DMS 273 (cell line): ENCODE data around the gene ZNF335.
"Not testable (repeated sequence)": the region's sequence is repeated elsewhere in the genome, so short reads cannot be mapped to it uniquely, and the experiment has no call there.

Experiments
- DNase-seq: peaks from one replicate; lab custom pipeline; 2025; ENCODE audit not compliant: unreplicated experiment; lab: John Stamatoyannopoulos, UW

ZNF335 gene

DNA sequence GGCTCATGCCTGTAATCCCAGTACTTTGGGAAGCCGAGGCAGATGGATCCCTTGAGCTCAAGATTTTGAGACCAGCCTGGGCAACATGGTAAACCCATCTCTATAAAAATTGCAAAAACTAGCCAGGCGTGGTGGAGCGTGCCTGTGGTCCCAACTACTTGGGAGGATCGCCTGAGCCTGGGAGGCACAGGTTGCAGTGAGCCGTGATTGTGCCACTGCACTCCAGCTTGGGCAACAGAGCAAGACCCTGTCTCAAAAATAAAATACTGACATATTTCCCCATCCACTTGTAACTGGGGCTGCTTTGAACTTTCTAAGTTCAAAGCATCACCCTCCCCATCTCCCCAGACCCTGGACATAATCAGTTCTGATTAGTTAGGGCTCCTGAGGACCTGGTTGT lies 29.5 kb upstream of the ZNF335 start:
- DNase-seq = no peak

DNA sequence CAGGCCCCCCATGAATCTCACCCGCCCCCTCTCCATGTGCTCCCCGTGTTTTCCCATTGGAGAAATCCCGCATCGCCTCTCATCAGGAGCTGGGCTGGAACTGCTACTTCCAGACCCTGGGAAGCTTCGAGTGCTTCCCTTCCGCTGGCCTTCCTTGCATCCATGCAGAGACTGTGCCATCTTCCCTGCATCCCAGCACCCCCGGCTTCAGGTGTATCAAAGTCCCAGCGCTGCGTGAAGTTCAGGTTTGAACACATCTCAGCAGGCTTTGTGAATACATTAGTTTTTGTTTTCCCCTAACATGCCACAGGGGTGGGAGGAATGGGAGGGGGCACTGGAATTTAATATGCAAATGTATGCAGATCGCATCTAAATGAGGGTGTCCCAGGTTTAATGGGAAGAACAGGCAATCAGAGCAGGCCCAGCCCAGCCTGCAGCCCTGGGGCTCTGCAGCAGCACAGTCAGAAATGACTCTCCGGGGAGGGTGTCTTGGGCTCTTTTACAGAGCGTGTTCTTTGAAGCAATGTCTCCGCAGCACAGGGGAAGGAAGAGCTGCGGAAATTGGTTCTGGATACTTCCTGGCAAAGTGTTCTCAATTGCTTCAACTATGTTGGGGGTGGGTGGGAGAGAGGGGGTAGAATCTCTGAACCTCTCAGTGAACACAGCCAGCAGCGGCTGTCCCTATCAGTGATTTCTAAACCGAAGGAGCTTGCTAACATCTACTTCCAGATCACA lies 28.4 kb upstream of the ZNF335 start:
- no peak for DNase-seq

DNA sequence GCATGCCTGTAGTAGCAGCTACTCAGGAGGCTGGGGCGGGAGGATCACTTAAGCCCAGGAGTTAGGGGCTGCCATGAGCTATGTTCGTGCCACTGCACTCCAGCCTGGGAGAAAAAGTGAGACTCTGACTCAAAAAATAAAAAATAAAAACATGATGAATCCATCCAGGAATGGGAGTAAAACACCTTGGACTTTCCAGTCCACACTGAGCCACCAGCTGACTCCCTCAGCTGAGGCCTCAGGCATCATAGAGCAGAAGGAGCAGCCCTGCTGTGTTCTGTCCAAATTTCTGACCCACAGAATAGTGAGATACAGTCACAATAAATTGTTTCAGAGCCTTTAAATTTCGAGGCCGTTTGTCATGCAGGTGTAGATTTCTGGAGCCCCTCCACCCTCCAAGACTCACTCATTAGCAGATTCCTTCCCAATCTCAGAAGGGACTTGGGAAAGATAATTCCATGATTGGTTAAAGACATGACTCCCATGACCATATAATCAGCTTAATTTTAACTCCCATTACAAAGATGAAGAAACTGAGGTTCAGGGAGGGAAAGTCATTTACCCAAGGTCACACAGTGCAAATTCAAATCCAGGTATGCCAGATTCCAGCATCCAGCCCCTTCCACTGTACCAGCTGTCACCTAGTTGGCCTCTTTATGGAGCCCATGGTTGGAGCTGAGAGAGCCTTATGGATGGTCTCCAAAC lies 27.7 kb upstream of the ZNF335 start:
- no peak for DNase-seq

DNA sequence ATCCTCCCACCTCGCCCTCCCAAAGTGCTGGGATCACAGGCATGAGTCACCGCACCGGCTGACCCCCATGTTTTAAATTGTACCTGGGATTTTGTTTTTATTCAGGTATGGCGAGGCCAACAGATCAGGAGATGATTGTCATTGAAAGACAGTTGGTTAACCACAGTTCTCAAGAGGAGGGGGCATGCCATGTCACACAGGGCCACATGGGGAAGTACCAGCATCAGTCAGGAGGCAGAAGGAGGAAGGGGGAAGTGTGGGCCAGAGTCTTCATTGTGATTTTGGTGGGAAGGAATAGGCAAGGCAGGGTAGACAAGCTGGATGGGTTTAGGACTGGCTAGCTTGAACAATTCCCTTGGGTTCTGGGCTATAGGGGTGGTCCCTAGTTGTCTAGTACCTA lies 26.8 kb upstream of the ZNF335 start:
- DNase-seq = no peak

DNA sequence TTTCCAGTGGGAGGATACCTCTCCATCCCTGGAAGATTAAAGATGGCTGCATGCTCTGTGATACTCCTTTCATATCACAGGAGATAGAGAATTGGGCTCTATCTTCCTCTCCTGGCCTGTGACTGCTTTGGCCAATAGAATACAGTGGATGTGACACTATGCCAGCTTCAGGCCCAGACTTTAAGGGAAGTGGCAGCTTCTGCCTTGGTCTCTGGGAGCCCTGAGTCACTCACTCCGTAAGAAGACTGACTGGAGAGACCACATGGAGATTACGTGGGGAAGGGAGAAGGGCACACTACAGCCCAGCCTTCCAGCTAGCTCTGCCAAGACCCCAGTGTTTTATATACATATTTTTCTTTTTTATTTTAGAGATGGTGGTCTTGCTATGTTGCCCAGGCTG lies 26.3 kb upstream of the ZNF335 start:
- DNase-seq = no peak

DNA sequence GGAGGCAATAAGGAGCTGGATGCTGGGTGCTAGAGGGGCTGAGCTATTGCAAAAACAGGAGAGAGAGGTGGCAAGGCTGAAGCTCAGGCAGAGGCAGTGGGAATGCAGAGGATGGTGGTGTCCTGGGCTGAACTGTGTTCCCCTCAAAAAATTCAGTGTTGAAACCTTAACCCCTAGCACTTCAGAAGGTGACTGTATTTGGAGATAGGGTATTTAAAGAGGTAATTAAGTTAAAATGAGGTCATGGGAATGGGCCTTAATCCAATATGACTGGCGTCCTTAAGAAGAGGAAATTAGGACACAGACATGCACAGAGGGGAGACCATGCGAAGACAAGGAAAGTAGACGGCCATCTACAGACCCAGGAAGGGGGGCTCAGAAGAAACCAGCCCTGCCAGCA lies 25.2 kb upstream of the ZNF335 start:
- DNase-seq = no peak

DNA sequence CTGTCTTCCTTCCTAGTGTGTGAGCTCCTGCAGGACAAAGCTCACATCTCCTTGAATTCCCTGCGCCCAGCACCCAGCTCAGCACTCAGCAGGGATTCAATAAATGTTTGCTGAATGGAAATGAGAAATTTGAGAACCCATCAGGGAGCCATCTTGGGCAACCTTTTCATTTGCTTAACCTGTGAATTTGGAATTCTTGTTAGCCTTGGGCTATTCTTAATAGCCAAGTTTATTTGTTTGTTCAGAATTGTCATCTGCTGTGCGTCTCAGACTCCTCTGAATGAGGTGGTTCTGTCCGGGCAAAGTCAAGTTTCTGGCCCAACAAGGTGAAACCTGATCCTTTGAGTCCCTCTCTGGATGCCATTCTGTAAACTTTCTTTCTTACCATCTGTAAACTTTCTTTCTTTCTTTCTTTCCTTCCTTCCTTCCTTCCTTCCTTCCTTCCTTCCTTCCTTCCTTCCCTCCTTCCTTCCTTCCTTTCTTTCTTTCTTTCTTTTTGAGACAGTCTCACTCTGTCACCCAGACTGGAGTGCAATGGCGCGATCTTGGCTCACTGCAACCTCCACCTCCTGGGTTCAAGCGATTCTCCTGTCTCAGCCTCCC lies 23.6 kb upstream of the ZNF335 start:
- DNase-seq = not testable (repeated sequence)

DNA sequence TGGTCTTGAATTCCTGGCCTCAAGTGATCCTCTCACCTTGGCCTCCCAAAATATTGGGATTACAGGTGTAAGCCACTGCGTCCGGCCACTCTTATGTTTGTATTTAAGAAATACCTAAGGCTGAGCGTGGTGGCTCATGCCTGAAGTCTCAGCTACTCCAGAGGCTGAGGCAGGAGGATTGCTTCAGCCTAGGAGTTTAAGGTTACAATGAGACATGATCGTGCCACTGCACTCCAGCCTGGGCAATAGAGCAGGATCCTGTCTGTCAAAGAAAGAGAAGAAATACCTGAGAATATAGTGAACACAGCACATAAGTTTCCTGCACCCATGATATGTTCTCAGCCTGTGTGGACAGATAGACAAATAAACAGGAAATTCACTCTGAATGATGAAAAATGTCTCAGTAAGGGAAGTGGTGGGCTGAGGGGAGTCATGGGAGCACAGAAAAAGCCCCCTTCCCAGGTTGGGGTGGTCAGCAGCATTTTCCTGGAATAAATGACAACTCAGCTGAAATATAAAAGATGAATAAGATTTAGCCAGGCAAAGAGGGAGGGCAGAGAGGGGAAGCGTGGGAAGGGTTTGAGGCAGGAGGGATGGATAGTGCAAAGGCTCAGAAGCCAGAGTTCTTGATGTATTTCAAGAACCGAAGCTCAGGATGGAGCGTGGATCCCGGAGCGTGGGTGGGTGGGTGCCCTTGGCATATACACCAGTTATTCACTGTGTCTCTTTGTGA lies 22.9 kb upstream of the ZNF335 start:
- no peak for DNase-seq

DNA sequence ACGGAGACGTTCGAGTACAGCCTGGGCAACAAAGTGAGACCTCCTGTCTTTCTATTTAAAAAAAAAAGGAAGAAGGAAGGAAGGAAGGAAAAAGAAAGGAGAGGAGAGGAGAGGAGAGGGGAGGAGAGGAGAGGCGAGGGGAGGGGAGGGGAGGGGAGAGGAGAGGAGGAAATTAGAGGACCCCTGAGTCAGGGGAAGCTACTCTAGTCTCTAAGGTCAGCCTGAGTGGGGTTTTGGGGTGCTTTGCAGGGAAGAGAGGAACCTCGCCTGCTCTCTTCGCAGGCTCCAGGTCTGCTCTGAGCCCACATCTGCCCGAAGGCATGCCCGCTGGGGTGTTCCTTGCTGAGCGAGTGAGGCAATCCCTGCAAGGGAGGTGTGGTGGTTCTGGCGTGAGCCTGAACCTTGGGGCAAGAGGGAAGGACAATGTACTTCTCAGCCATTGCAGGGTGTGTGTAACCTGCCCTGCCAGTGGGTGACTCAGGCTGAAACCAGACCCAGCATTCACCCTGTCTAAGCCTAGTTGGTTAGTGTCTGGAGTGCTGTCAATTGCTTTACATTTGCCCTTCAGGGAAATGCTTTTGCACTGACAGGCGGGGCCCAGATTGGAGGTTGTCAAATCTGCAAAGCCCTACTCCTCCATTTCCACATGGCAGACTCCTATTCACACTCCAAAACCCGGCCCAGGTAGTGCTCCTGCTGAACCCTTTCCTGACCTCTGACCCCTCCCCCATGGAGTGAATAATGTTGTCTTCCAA lies 21.4 kb upstream of the ZNF335 start:
- DNase-seq = peak; percentile 34

DNA sequence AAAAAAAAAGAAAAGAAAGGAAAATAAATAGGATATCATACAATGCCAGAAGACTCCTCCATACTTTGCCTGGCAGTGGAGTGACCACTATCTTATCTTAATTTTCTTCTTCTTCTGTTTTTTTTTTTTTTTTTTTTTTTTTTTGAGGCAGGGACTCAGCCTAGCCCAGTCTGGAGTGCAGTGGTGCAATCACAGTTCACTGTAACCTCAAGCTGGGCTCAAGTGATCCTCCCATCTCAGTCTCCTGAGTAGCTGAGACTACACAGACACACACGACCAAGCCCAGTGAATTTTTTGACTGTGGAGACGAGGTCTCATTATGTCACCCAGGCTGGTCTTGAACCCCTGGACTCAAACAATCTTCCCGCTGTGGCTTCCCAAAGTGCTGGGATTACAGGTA lies 19.6 kb upstream of the ZNF335 start:
- DNase-seq = no peak

DNA sequence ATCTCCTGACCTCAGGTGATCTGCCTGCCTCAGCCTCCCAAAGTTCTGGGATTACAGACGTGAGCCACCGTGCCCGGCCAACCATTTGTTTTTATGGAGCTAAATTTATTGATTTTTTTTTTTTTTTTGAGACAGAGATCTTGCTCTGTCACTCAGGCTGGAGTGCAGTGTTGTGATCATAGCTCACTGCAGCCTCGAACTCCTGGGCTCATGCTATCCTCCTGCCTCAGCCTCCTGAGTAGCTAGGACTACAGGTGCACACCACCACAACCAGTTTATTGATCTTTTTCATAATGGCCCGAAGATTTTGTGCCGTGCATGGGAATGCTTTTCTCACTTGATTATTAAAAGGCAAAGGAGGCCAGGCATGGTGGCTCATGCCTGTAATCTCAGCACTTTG lies 16.8 kb upstream of the ZNF335 start:
- DNase-seq = not testable (repeated sequence)

DNA sequence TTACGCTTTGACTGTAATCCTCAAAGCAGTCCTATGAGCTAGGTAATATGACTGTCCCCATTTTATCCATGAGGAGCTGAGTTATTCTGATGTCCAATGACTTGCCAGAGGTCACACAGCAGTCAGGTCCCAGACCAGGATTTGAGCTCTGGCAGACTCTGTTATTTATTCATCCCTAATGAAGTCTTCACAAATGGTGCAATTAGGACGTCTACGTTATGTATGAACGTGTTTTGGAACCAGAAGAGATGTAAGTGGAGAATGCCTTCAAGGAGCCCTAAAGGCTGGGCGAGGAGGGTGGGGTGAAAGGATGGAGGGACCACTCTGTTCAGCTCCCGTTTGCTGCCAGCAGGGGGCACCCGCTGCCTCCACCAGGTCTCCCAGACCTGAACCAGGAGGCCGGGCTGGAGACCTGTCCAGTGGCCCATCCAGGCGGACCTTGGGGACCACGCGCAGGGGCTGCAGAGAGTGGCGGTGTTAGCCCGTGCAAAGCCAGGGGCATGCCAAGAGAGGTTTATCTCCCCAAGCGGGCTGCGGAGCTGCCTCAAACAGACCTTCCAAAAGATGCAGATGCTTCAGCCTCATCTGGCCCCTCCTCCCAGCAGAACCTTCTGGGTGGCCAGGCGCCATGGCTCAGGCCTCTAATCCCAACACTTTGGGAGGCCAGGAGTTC lies 15.2 kb upstream of the ZNF335 start:
- DNase-seq = peak; percentile 85

DNA sequence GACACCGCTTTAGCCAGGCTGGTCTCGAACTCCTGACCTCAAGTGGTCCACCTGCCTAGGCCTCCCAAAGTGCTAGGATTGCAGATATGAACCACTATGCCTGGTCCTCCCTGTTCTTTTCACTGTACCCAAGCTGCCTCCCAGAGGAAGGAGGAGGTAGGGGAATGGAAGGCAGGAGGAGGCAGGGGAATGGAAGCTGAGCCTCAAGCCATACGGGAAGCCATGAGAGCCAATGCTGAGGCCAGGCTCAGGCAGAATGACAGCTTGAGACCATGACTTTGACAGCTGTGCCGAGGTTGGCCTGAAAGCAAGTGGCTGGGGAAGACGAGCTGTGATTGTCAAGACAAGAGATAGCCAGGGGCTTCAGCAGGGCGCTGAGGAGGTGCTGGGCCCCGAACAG lies 13.6 kb upstream of the ZNF335 start:
- DNase-seq = peak; percentile 79

DNA sequence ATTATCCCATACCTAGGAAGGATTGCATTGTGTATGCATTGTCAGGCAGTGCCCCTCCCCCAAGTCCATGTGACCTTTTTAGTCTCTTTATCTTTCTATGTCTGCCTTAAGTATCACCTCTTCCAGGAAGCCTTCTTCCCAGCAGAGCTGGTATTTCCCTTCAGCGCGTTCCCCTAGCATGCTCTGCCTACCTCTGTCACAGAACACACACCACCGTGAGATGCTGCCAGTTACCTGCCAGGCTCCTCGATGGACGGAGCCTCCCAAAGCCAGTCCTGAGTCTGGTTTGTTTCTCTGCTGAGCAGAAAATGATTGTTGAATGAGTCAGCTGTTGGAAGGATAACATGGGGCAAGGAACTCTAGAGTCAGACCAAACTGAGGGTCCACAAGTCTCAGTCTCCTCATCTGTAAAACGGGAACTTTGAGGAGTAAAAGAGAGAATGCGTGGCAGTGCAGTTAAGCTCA lies 11.3 kb upstream of the ZNF335 start:
- DNase-seq = no peak

DNA sequence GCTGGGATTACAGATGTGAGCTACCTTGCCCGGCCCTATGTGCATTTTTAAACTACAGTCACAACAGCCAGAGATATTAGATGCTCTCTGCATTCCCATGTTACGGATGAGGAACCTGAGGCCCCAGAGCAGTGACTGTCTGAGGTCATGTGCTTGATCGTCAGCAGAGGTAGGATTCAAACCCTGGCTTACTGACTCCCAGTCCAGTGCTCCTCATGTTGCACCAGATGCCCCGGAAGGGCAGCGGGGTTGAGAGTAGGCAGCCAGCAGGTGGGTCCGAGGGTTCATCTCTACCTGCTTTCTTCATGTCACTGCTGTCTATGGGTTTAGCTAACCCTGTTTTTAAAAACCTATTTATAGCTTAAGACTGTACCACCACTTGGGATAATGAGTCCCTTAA lies 9.3 kb upstream of the ZNF335 start:
- no peak for DNase-seq

DNA sequence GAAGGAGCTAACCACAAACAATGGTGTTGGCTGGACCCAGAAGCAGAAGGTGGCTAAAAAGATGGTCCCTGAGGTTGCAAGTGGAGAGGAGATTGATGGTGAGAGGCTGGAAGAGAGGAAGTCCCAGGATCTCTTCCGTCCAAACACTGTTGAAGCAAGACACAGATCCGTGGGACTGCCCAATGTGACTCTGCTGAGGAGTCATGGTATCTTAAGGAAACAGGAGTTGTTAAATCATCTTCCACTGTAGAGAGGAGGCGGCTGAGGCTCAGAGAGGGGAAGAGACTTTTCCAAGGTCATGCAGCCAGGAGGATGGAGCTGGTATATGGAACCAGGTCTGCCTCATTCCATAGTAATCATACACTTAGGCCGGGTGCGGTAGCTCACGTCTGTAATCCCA lies 4.1 kb upstream of the ZNF335 start:
- no peak for DNase-seq

DNA sequence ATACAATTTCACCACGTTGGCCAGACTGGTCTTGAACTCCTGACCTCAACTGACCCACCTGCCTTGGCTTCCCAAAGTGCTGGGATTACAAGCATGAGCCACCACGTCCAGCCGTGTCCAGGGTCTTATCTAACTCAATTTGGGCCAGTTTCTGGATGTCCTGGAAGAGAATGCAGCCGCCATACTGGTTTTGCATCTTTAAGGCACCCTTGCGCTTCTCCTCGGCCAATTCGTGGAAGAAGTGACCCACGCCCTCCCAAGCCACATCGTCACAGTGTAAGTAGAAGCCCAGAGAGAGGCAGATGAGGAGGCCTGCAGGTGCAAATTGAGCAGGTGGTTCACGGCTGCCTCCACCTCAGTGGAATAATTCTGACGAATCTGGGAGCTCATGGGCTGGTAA lies 3.7 kb upstream of the ZNF335 start:
- no peak for DNase-seq

DNA sequence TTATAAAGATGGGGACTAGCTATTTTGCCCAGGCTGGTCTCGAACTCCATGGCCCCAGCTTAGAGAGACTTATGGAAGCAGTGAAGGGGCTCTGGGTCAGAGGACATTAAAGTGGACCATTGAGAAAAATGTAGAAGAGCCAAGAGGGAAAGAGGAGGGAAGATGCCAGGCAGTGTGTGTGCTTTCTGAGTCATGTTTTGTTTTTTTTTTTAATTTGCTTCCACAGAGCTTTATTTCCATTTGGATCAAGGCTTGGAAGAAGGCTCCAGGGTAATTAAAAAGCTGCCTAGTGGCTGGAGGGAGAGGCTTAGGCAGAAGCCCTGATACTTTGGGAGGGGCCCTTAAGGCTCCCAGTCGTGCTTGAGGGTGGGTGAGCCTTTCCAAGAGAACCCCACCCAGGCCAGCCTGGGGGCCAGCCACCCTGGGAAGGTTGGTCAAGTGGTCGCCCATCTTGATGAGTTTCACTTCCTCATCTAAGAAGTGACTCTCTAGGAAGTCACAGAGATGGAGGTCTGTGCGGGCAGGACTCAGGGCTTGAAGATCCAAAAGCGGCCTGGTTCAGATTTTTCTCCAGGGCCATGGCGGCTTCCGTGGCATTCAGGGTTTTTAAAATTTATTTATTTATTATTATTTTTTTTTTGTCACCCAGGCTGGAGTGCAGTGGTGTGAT lies 3.0 kb upstream of the ZNF335 start:
- DNase-seq = no peak

DNA sequence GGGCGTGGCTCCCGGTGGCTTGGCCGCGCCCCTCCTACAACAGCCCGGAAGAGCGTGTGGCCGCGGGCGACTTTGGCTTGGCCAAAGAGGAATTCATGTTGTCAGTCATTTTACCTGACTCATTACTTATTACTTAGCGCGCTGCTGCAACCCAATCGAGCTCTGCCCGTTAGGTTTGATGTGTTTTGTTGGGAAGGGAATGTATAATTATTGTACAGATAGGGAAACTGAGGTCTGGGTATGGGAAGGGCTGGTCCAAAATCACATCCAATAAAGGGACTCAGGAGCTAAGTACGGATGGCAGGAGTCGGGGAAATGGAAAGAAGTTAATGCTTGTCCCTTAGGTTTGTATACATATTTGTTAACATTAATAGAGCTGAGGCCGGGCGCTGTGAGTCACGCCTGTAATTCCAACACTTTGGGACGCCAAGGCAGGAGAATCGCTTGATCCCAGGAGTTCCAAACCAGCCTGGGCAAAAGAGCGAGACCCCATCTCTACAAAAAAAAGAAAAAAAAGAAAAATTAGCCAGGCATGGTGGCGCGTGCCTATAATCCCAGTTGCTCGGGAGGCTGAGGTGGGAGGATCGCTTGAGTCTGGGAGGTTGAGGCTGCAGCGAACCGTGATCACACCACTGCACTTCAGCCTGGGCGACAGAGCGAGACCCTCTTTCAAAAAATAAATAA lies 639 bp upstream of the ZNF335 start:
- DNase-seq = no peak

DNA sequence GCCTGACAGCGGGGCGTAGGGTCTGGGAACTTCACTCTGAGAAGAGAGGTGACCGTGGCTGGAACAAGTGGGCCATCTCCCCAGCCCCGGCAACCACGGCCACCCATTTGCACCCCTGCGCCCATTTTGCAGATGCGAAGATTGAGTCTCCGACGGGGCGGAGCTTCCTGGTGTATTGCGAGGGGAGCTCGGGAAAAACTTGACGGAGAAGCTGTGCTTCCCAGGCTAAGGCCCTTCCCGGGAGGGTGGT lies 653 bp downstream of the ZNF335 start:
- DNase-seq = no peak
